ENCODE results near the gene ANKRD30A. TPM values are rescaled to one million over a fixed set of nuclear protein-coding genes. Genes with fewer than 3 reads are reported as not detected.
"Not testable (repeated sequence)": the region's sequence is repeated elsewhere in the genome, so short reads cannot be mapped to it uniquely, and the experiment has no call there.

ANKRD30A gene
- total RNA-seq, 1 donor from 2014 or later: not detected

GRCh38 chr10:37240223-37240622 is 114.8 kb downstream of the ANKRD30A start:
- no peak overlapping the region for H3K4me3 Mint-ChIP-seq
- H3K9me3 Mint-ChIP-seq: peaks cover 14% of the 10 kb centered on the region
- H3K36me3 Mint-ChIP-seq (ENCODE audit: low read depth): peaks cover 8% of the 10 kb centered on the region
- TF ChIP-seq CTCF (conservative IDR thresholded peaks at IDR 0.05): no peak
- no peaks in the 10 kb centered on the region for H3K4me1 Mint-ChIP-seq
- no peak overlapping the region for H3K27ac Mint-ChIP-seq (ENCODE audit: unreplicated experiment)
- no peaks in the 10 kb centered on the region for H3K27me3 Mint-ChIP-seq (ENCODE audit: low read depth)
- DNase-seq (ENCODE audit: low read depth, low spot score): no peak

GRCh38 chr10:37246637-37247036 is 121.2 kb downstream of the ANKRD30A start:
- DNase-seq (ENCODE audit: low read depth, low spot score): no peak
- Mint-ChIP-seq H3K27ac (ENCODE audit: unreplicated experiment) (no peak overlapping the region), H3K27me3 (ENCODE audit: low read depth) (no peaks in the 10 kb centered on the region), H3K36me3 (ENCODE audit: low read depth) (peaks cover 15% of the 10 kb centered on the region), H3K9me3 (peaks cover 21% of the 10 kb centered on the region), H3K4me1 (no peaks in the 10 kb centered on the region), H3K4me3 (no peak overlapping the region)
- TF ChIP-seq CTCF (conservative IDR thresholded peaks at IDR 0.05): no peak

GRCh38 chr10:37255837-37256236 is 130.4 kb downstream of the ANKRD30A start:
- DNase-seq (ENCODE audit: low read depth, low spot score); H3K4me1 Mint-ChIP-seq; H3K27ac Mint-ChIP-seq (ENCODE audit: unreplicated experiment); H3K4me3 Mint-ChIP-seq; H3K27me3 Mint-ChIP-seq (ENCODE audit: low read depth); H3K36me3 Mint-ChIP-seq (ENCODE audit: low read depth): not testable (repeated sequence)
- peaks cover 29% of the 10 kb centered on the region for H3K9me3 Mint-ChIP-seq

GRCh38 chr10:37263304-37263703 is 137.9 kb downstream of the ANKRD30A start:
- no peaks in the 10 kb centered on the region for H3K36me3 Mint-ChIP-seq (ENCODE audit: low read depth)
- no peaks in the 10 kb centered on the region for H3K27me3 Mint-ChIP-seq (ENCODE audit: low read depth)
- H3K4me3 Mint-ChIP-seq: no peak overlapping the region
- no peak overlapping the region for H3K27ac Mint-ChIP-seq (ENCODE audit: unreplicated experiment)
- H3K9me3 Mint-ChIP-seq: peaks cover 13% of the 10 kb centered on the region
- no peak for TF ChIP-seq CTCF (conservative IDR thresholded peaks at IDR 0.05)
- DNase-seq (ENCODE audit: low read depth, low spot score): no peak
- H3K4me1 Mint-ChIP-seq: no peaks in the 10 kb centered on the region

- no peak overlapping the region for H3K4me3 Mint-ChIP-seq
- H3K36me3 Mint-ChIP-seq (ENCODE audit: low read depth): no peaks in the 10 kb centered on the region
- no peak for DNase-seq (ENCODE audit: low read depth, low spot score)
- no peaks in the 10 kb centered on the region for H3K4me1 Mint-ChIP-seq
- TF ChIP-seq CTCF (conservative IDR thresholded peaks at IDR 0.05): no peak
- H3K27ac Mint-ChIP-seq (ENCODE audit: unreplicated experiment): no peak overlapping the region
- no peaks in the 10 kb centered on the region for H3K27me3 Mint-ChIP-seq (ENCODE audit: low read depth)
- peaks cover 10% of the 10 kb centered on the region for H3K9me3 Mint-ChIP-seq
Measured at GRCh38 chr10:37268266-37268665, 142.9 kb downstream of the ANKRD30A start.

- Mint-ChIP-seq H3K4me3 (no peak overlapping the region), H3K27ac (ENCODE audit: unreplicated experiment) (no peak overlapping the region), H3K27me3 (ENCODE audit: low read depth) (no peaks in the 10 kb centered on the region), H3K36me3 (ENCODE audit: low read depth) (peaks cover 4% of the 10 kb centered on the region), H3K4me1 (no peaks in the 10 kb centered on the region), H3K9me3 (peaks cover 11% of the 10 kb centered on the region)
- DNase-seq (ENCODE audit: low read depth, low spot score): no peak
- TF ChIP-seq CTCF (conservative IDR thresholded peaks at IDR 0.05): no peak
Measured at GRCh38 chr10:37269554-37270256, 144.3 kb downstream of the ANKRD30A start.
